ENCODE results near the gene CDCA7L.
"Not testable (repeated sequence)": the region's sequence is repeated elsewhere in the genome, so short reads cannot be mapped to it uniquely, and the experiment has no call there.

CDCA7L gene

DNA sequence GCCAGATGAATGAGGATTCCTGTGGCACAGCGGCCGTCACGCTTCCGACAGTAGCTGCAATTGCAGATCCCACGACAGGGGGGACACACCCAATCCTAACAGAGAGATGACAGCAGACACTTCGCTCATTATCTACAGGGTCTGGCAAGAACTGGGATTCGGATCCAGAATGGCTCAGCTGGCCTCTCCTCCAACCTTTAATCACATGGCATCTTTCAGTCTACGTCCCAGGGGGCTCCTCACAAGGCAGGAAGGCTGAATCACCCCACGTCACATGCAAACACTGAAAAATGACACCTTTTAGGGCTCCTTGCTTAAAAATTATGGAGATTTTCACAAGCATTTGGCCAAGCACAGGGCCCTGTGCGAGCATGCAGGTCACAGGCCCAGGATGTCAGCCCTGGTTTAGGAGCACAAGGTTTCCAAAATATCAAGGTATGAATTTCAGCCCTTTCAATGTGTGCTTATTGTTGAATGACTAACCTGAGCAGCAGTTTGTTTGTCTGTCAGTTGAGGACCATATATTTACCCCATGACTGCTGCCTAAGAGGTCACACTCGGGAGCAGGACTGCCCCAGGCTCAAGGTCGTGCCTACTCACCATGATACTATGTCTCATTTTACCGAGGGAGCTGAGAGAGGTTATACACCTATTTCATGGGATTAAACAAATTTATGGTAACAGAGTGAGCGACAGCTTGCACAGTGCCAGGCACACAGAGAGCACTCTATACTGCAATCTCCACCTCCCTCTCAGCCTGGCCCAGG is 42.5 kb downstream of the CDCA7L start:
- no peak for DNase-seq (ENCODE audit: low spot score)

DNA sequence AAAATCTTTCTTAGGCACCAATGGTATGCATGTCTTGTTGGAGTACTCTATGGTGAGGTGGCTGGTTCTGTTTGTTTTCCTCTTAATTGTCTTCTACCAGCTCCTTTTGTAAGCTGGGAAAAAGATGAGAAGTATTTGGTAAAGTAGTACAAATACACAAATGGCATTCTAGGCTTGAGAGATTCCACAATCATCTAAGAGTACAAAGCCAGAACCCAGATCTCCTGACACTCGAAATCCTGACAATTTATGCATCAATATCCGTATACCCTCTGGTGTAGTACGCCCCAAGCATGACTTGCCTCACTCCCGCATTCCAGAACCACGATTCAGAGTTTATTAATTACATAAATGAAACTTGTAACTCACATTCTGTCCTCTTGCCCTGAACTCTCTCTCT is 43.5 kb downstream of the CDCA7L start:
- no peak for DNase-seq (ENCODE audit: low spot score)

- no peak for DNase-seq (ENCODE audit: low spot score)
Observed at GRCh38 chr7:21898265-21898930, 47.3 kb downstream of the CDCA7L start.

- no peak for DNase-seq (ENCODE audit: low spot score)
Observed at GRCh38 chr7:21893401-21893800, 52.3 kb downstream of the CDCA7L start.

DNA sequence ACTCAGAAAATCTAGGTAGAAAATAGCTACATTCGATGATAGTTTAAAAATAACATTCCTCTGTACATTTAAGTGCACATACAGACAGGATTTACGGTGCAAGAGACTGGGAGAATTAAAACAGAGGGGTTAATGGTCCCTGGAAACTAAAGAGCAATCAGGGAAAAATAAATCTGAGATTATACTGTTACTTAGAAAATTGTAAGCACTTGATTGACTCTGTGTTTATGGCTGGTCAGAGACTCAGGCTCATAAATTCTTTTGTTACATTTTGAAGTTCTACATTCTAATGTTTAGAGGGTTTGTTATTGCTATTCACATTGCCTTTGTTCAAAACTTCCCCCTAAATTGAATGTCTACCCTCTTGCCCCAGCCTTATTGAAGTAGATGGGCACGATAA is 54.4 kb downstream of the CDCA7L start:
- no peak for DNase-seq (ENCODE audit: low spot score)

GRCh38 chr7:21887779-21888178 is 57.9 kb downstream of the CDCA7L start:
- DNase-seq (ENCODE audit: low spot score): no peak

GRCh38 chr7:21887353-21887752 is 58.3 kb downstream of the CDCA7L start:
- DNase-seq (ENCODE audit: low spot score): no peak

GRCh38 chr7:21886396-21886795 is 59.3 kb downstream of the CDCA7L start:
- no peak for DNase-seq (ENCODE audit: low spot score)

- no peak for DNase-seq (ENCODE audit: low spot score)
Observed at GRCh38 chr7:21884496-21884895, 61.2 kb downstream of the CDCA7L start.

GRCh38 chr7:21883501-21883900 is 62.2 kb downstream of the CDCA7L start:
- not testable (repeated sequence) for DNase-seq (ENCODE audit: low spot score)

GRCh38 chr7:21883069-21883468 is 62.6 kb downstream of the CDCA7L start:
- no peak for DNase-seq (ENCODE audit: low spot score)

DNA sequence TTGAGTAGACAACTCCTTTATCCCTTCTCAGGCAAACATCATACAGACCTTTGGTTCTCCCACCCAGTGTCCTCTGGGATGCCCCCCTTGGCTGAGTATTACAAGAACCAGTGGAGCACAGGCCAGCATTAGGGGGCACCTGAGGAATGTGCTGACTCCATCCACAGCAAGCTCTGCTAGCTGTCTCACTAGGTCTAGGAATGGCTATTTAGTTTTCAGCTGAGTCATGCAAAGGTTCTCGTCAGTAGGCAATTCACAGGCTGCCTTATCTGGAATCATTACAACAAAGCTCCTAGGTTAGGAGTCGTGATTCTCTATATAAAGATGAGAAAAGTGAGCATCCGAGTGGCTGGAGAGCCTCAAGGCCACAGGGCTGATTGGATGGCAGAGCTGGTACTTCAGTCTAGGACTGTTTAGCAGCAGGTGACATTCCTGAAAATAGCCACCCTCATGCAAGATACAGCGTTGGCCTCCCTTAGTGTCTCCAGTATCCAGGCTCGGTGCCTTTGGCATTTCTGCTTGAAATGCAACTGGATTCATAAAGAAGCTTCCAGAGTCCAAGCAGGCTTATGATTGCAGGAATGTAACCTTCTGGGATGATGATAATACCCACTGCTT is 75.8 kb downstream of the CDCA7L start:
- no peak for DNase-seq (ENCODE audit: low spot score)

GRCh38 chr7:21868576-21868850 is 77.2 kb downstream of the CDCA7L start:
- DNase-seq (ENCODE audit: low spot score): no peak

DNA sequence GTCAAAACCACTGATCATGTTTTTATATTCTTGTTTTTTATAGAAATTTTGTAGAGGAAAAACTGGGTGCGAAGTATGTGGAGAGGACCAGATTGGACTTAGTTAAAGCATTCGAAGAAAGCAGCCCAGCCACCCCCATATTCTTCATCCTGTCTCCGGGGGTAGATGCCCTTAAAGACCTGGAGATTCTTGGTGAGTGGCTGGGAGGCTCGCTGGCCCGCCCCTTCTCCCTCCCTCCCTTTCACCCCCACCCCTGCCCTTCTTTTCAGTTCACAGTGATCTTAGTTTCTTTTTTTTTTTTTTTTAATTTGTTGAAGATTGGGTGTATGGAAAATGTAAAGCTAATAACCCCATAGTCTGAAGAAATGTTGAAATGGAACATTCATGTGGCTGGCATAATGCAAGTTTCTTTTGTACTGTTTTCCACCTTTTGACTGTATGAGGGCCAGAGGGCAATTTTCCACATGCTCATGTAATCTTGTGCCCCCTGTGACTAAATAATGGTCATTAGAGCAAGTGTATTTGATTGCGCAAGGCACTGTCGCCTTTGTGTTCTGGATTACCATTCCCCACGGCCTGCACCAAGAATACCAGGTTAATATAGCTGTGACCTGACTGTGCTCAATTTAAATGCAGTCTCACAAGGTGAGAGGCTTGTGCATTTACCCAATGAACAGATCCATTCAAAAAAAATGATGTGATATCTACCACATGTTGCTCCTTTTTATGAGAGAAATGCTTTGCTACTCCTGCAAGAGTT is 77.7 kb downstream of the CDCA7L start:
- no peak for DNase-seq (ENCODE audit: low spot score)

DNA sequence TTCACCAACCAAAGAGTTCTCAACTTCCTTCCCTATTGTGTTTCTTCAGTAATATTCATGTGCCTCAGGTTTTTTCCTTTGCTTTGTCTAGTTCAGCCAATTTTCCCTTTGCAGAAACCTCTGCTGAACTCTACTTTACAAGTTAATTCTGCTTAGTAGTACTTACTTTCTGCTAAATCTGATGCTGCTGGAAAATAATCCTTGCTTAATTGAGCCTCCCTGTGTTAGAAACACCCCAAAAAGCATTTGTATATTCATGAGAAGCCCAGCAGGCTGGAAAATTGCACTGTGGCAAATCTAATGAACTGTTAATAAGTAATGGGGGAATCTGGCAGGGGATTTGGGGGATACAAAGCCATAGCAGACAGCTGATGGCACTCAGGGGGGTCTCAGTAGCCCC is 78.5 kb downstream of the CDCA7L start:
- DNase-seq (ENCODE audit: low spot score): no peak

DNA sequence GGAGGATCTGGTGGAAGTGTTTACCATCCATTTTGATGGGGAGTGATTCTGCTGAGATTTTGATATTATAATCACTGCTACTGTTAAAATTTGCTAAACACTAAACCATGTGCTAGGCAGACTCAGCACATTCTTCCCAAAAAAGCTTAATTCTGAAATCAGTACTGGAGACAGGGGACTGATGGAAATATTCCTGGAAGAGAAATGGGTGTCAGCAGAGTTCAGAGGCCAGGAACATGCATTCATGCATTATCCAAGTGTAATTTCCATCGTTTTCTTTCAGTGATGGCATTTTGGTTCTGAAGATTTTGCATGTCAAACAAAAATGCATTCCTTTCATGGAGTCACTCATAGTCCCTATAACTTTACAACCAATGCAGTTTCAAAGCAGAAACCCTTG is 79.0 kb downstream of the CDCA7L start:
- no peak for DNase-seq (ENCODE audit: low spot score)

DNA sequence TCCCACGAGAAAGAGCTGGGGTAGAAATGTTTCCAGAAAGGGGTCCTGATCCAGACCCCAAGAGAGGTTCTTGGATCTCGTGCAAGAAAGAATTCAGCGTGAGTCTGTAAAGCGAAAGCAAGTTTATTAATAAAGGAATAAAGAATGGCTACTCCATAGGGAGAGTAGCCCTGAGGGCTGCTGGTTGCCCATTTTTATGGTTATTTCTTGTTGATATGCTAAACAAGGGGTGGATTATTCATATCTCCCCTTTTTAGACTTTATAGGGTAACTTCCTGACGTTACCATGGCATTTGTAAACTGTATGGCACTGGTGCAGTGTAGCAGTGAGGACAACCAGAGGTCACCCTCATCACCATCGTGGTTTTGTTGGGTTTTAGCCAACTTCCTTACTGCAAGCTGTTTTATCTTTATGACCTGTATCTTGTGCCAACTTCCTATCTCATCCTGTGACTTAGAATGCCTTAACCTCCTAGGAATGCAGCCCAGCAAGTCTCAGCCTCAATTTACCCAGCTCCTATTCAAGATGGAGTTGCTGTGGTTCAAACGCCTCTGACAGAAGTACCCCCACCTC is 80.0 kb downstream of the CDCA7L start:
- not testable (repeated sequence) for DNase-seq (ENCODE audit: low spot score)

- no peak for DNase-seq (ENCODE audit: low spot score)
Observed at GRCh38 chr7:21851559-21851967, 94.1 kb downstream of the CDCA7L start.

All from COLO829 (cell line).